Erythroblast (primary cell): ENCODE results near the gene MAD1L1.

Experiments
- GATA1 ChIP-seq: IDR thresholded peaks from 2 replicates; pipeline ENCODE4 v1.6.1; 2011; ENCODE audit warnings: low read depth, mild to moderate bottlenecking, control low read depth, low read length, moderate library complexity
- POLR2A ChIP-seq: IDR thresholded peaks from 2 replicates; pipeline ENCODE4 v1.6.1; 2011; ENCODE audit warnings: mild to moderate bottlenecking, low read length

DNA sequence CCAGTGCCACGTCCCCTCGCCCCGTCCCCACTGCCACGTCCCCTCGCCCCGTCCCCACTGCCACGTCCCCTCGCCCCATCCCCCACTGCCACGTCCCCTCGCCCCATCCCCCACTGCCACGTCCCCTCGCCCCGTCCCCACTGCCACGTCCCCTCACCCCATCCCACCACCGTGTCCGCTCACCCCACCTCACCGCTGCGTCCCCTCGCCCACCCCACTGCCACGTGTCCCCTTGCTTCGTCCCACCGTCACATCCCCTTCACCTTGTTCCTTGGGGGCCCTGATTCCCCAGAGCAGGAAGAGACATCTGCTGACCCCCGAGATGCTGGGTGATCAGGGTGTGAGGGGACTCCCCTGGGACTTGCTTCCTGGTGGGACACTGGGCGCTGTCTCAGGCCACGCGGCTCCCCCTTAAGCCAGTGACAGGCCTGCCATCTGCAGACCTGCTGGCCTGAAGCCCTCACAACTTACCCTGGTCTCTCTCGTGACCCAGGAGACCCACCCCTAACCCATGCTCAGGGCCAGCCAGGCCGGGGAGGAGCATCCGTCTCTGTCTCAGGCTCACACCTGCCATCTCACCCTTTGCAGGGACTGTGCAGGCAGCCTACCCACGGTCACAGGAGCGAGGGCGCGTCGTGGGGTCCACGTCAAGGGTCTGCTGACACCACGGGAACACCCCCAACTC is 302.2 kb downstream of the MAD1L1 start:
- TF ChIP-seq POLR2A (no peak), GATA1 (no peak)
